Epithelial cell of proximal tubule (primary cell): Measurements from ENCODE around the gene ZNF189. TPM values are rescaled to one million over a fixed set of nuclear protein-coding genes. Genes with fewer than 3 reads are reported as not detected.
A peak's percentile ranks its signal among the peaks of the same experiment; 100 is the strongest.

ENCODE experiments used
- DNase-seq: peaks from one replicate; pipeline ENCODE4 v3.0.0-alpha.2; 2011; ENCODE audit warnings: low read depth
- H3K4me3 ChIP-seq: 2 replicates; pipeline ENCODE4 v1.5.1; 2011; ENCODE audit warnings: low read depth, mild to moderate bottlenecking, low read length
- CTCF ChIP-seq: conservative IDR thresholded peaks from 2 replicates; pipeline ENCODE4 v1.5.1; 2012; ENCODE audit warnings: low read depth, mild to moderate bottlenecking, low read length
- total RNA-seq: library from RNA; depleted of rRNA; stranded (reverse); fragments of >200 nt; gene quantifications from 2 replicates; pipeline ENCODE4 v1.2.3, GENCODE V29; 2015

The ZNF189 gene
- total RNA-seq, 1 donor from 2014 or later: 8.2 TPM

- no peak overlapping the region for H3K4me3 ChIP-seq
- no peak for DNase-seq
- TF ChIP-seq CTCF: no peak
Observed at GRCh38 chr9:101393135-101393534, 5.5 kb upstream of the ZNF189 start.

GRCh38 chr9:101394687-101395086 is 4.0 kb upstream of the ZNF189 start:
- no peak overlapping the region for H3K4me3 ChIP-seq
- no peak for TF ChIP-seq CTCF
- DNase-seq: no peak

GRCh38 chr9:101397746-101398067 is 944 bp upstream of the ZNF189 start:
- DNase-seq: no peak
- no peak for TF ChIP-seq CTCF
- peak overlapping the region; percentile 63 for H3K4me3 ChIP-seq

GRCh38 chr9:101398930-101399642 is 435 bp downstream of the ZNF189 start:
- TF ChIP-seq CTCF: no peak
- no peak for DNase-seq
- peak overlapping the region; percentile 63 for H3K4me3 ChIP-seq

- TF ChIP-seq CTCF: no peak
- H3K4me3 ChIP-seq: peak overlapping the region; percentile 63
- no peak for DNase-seq
Observed at GRCh38 chr9:101399643-101399970, 956 bp downstream of the ZNF189 start.

GRCh38 chr9:101400120-101400519 is 1.5 kb downstream of the ZNF189 start:
- TF ChIP-seq CTCF: no peak
- no peak for DNase-seq
- peak overlapping the region; percentile 63 for H3K4me3 ChIP-seq

- no peak overlapping the region for H3K4me3 ChIP-seq
- no peak for DNase-seq
- TF ChIP-seq CTCF: no peak
Observed at GRCh38 chr9:101403516-101404285, 5.0 kb downstream of the ZNF189 start.
